SJCRH30 (cell line): ENCODE results near the gene MNAT1. TPM values are rescaled to one million over a fixed set of nuclear protein-coding genes. Genes with fewer than 3 reads are reported as not detected.

Source experiments
- DNase-seq, 2 experiments: peaks; one replicate each; pipeline ENCODE4 v3.0.0-alpha.2; 2015 to 2020
- H3K27ac ChIP-seq: fragments of 250-450 bp; sonication (Bioruptor Pico); 2 replicates; pipeline ENCODE4 v1.5.1; 2020; ENCODE audit warnings: mild to moderate bottlenecking, moderate library complexity
- H3K27me3 ChIP-seq: fragments of 250-450 bp; sonication (Bioruptor Pico); 2 replicates; pipeline ENCODE4 v1.5.1; 2020; ENCODE audit warnings: mild to moderate bottlenecking, moderate library complexity
- H3K36me3 ChIP-seq: fragments of 250-450 bp; sonication (Bioruptor Pico); 2 replicates; pipeline ENCODE4 v1.5.1; 2020; ENCODE audit warnings: mild to moderate bottlenecking, moderate library complexity
- H3K4me1 ChIP-seq: fragments of 250-450 bp; sonication (Bioruptor Pico); 2 replicates; pipeline ENCODE4 v1.5.1; 2020; ENCODE audit warnings: mild to moderate bottlenecking, moderate library complexity
- H3K4me3 ChIP-seq: fragments of 250-450 bp; sonication (Bioruptor Pico); 2 replicates; pipeline ENCODE4 v1.5.1; 2020; ENCODE audit warnings: mild to moderate bottlenecking, moderate library complexity
- H3K9me3 ChIP-seq: fragments of 250-450 bp; sonication (Bioruptor Pico); replicated peaks from 2 replicates; pipeline ENCODE4 v1.5.1; 2020; ENCODE audit warnings: mild to moderate bottlenecking, moderate library complexity
- total RNA-seq: library from RNA; depleted of rRNA; stranded (reverse); fragments of >200 nt; shearing (Covaris generic); gene quantifications from 2 replicates; pipeline ENCODE4 v1.2.3, GENCODE V29; 2014; rRNA removed

The MNAT1 gene
- 103 and 129 TPM in 2 replicates for total RNA-seq

- peaks cover 2% of the 10 kb centered on the region; the same call in 1 of the 2 replicates for H3K4me1 ChIP-seq
- no peaks in the 10 kb centered on the region; the same call in 1 of the 2 replicates for H3K9me3 ChIP-seq
- no peaks in the 10 kb centered on the region for H3K36me3 ChIP-seq
- H3K27ac ChIP-seq, result peak within 1 kb of the TSS; percentile 74
- peak within 1 kb of the TSS; percentile 93 for H3K4me3 ChIP-seq
- no peaks in the 10 kb centered on the region for H3K27me3 ChIP-seq
- DNase-seq, result peak; percentile 85 to 89
Measured at GRCh38 chr14:60734465-60735242, at the start of gene MNAT1. TSS of gene MNAT1 (plus strand) at chr14:60734761. CDS start at chr14:60734863, 102 bp downstream.

DNA sequence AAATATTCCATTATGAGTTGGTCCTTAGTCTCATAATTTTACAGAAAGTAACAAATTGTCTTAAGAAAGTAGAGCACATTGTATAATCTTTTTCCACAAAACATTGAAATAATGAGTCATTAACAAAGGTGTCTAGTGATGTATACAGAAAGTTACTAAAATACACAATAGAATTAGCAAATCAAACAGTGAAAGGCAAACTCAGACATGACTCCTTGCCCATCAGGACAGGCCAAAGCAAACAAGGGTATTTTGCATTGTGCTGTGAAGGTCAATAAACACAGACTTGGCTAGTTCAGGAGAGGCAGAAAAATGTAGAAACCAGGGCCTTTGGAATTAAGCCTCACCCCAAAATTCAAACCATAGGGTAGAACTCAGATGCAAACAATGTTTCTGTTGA is 47.7 kb upstream of the MNAT1 start:
- Histone ChIP-seq H3K27ac (no peak overlapping the region), H3K36me3 (no peaks in the 10 kb centered on the region), H3K4me1 (no peaks in the 10 kb centered on the region), H3K4me3 (no peak overlapping the region), H3K9me3 (no peaks in the 10 kb centered on the region), H3K27me3 (no peaks in the 10 kb centered on the region)
- no peak for DNase-seq

- Histone ChIP-seq H3K4me1 (no peaks in the 10 kb centered on the region), H3K9me3 (no peaks in the 10 kb centered on the region; the same call in 1 of the 2 replicates), H3K27me3 (no peaks in the 10 kb centered on the region), H3K36me3 (no peaks in the 10 kb centered on the region), H3K4me3 (no peak overlapping the region), H3K27ac (no peak overlapping the region)
- no peak for DNase-seq
Measured at GRCh38 chr14:60691383-60692113, 43.0 kb upstream of the MNAT1 start.

- H3K27ac ChIP-seq, result no peak overlapping the region
- no peak overlapping the region for H3K4me3 ChIP-seq
- H3K9me3 ChIP-seq, result peaks cover 4% of the 10 kb centered on the region; the same call in 1 of the 2 replicates
- H3K4me1 ChIP-seq, result no peaks in the 10 kb centered on the region
- H3K36me3 ChIP-seq, result no peaks in the 10 kb centered on the region
- no peak for DNase-seq
- H3K27me3 ChIP-seq, result no peaks in the 10 kb centered on the region
Measured at GRCh38 chr14:60695327-60695726, 39.2 kb upstream of the MNAT1 start.

DNA sequence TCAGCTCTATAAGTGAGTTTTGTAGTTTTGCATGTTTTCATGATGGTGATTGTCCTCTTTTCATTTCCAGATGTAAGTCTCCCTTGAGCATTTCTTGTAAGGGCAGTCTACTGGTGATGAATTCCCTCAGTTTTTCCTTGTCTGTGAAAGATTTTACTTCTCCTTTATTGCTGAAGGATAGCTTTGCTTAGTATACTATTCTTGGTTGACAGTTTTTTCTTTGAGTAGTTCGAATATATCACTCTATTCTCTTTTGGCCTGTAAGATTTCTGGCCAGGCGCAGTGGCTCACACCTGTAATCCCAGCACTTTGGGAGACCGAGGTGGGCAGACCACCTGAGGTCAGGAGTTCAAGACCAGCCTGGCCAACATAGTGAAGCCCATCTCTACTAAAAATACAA is 34.0 kb upstream of the MNAT1 start:
- H3K4me3 ChIP-seq, result no peak overlapping the region
- no peak for DNase-seq
- H3K9me3 ChIP-seq, result 0 out of 2 replicates have a peak, but pooled peaks cover 4% of the 10 kb centered on the region
- H3K36me3 ChIP-seq, result no peaks in the 10 kb centered on the region
- no peak overlapping the region for H3K27ac ChIP-seq
- no peaks in the 10 kb centered on the region for H3K4me1 ChIP-seq
- no peaks in the 10 kb centered on the region for H3K27me3 ChIP-seq

- H3K4me3 ChIP-seq, result no peak overlapping the region
- no peaks in the 10 kb centered on the region for H3K27me3 ChIP-seq
- DNase-seq, result no peak
- no peak overlapping the region for H3K27ac ChIP-seq
- no peaks in the 10 kb centered on the region for H3K9me3 ChIP-seq
- no peaks in the 10 kb centered on the region for H3K4me1 ChIP-seq
- peaks cover 1% of the 10 kb centered on the region; the same call in 1 of the 2 replicates for H3K36me3 ChIP-seq
Measured at GRCh38 chr14:60705100-60705499, 29.5 kb upstream of the MNAT1 start.

GRCh38 chr14:60707858-60708257 is 26.7 kb upstream of the MNAT1 start:
- no peak for DNase-seq
- H3K27ac ChIP-seq, result no peak overlapping the region
- H3K4me3 ChIP-seq, result no peak overlapping the region
- H3K27me3 ChIP-seq, result no peaks in the 10 kb centered on the region
- peaks cover 24% of the 10 kb centered on the region for H3K36me3 ChIP-seq
- no peaks in the 10 kb centered on the region for H3K4me1 ChIP-seq
- no peaks in the 10 kb centered on the region for H3K9me3 ChIP-seq

DNA sequence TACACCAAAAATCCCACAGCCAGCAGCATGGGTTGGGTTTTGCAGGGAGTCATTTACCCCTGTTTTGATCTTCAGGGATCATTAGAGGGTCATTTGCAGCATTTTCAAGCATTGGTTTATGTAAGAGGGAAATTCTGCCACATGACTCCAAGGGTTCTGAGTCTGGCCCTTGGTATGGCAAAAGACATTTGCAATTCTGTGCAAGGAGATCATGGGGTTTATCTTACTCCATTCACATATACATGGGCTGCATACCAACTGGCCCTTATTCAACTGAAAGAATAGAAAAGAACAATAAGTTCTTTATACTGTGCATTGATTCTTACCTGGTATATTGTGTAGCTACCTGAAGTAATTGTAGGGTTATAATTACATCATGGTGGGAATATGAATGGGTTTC is 24.1 kb upstream of the MNAT1 start:
- Histone ChIP-seq H3K4me3 (no peak overlapping the region), H3K27ac (no peak overlapping the region), H3K27me3 (no peaks in the 10 kb centered on the region), H3K36me3 (peaks cover 44% of the 10 kb centered on the region), H3K9me3 (no peaks in the 10 kb centered on the region), H3K4me1 (peaks cover 4% of the 10 kb centered on the region; the same call in 1 of the 2 replicates)
- DNase-seq, result no peak

DNA sequence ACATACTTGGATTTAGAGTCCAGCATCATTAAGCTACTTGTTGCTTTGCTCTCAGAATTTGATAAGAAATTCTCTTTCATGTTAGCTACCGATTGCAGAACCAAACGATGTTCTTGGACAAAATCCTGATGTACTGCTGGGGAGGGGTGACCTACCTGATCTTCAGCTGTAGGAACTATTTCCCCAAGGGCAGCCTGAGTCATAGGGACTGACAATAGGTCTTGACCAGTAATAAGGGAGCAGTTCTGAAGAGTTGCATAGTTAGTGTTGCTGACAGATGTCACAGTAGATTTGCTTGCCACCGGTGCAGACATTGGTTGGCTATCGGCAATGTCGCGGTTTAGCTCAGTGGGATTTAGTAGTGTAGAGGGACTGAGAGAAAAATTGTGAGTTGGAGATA is 21.0 kb upstream of the MNAT1 start:
- Histone ChIP-seq H3K9me3 (no peaks in the 10 kb centered on the region), H3K36me3 (peaks cover 73% of the 10 kb centered on the region)

DNA sequence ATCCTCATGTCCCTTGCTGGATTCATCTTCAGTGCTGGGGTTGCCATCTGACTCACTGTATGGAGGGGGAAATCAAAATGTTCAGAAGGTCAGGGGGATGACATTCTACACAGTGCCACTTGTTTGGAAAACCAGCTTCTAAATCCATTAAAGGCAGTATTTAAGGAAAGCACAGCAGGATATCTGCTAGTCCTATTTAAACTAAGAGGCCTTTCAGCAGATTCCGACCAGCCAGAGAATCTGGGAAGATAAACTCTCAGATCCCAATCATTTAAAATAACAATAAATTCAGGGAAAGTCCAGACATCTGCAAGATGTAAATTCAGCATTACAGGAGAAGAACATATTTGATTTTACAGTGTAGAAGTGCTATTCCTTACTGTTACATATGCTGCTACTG is 14.2 kb upstream of the MNAT1 start:
- no peak for DNase-seq
- peaks cover 55% of the 10 kb centered on the region for H3K36me3 ChIP-seq
- peak overlapping the region; percentile 97 for H3K4me3 ChIP-seq
- no peak overlapping the region for H3K27ac ChIP-seq
- no peaks in the 10 kb centered on the region for H3K9me3 ChIP-seq
- H3K4me1 ChIP-seq, result peaks cover 8% of the 10 kb centered on the region
- no peaks in the 10 kb centered on the region for H3K27me3 ChIP-seq

More for the DNA sequence above, 21.0 kb upstream of the MNAT1 start:
- DNase-seq, result no peak
- peaks cover 4% of the 10 kb centered on the region for H3K4me1 ChIP-seq
- no peaks in the 10 kb centered on the region for H3K27me3 ChIP-seq
- no peak overlapping the region for H3K4me3 ChIP-seq
- no peak overlapping the region for H3K27ac ChIP-seq

DNA sequence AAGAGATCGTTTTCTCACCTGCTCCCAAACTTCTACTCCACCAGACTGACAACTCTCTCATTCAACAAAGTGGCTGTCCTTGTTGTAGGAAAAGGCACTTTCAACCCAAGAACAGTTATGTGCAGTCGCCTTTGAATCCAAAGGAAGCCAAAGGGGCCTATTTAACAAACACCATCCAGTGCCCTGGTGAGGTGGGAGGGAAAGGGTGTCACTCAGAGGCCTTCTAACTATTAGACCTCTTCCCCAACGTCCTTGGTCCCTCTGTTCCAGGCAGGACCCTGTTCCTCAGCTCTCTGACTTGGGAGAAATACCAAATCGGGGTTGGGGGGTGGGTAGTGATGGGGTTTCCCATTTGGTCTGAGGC is 13.6 kb upstream of the MNAT1 start:
- peak in 1 of 2 experiments; percentile 54 for DNase-seq
- H3K4me1 ChIP-seq, result peaks cover 8% of the 10 kb centered on the region
- H3K27me3 ChIP-seq, result no peaks in the 10 kb centered on the region
- no peaks in the 10 kb centered on the region for H3K9me3 ChIP-seq
- H3K4me3 ChIP-seq, result peak overlapping the region; percentile 97
- peaks cover 51% of the 10 kb centered on the region for H3K36me3 ChIP-seq
- peak overlapping the region; percentile 80 for H3K27ac ChIP-seq

DNA sequence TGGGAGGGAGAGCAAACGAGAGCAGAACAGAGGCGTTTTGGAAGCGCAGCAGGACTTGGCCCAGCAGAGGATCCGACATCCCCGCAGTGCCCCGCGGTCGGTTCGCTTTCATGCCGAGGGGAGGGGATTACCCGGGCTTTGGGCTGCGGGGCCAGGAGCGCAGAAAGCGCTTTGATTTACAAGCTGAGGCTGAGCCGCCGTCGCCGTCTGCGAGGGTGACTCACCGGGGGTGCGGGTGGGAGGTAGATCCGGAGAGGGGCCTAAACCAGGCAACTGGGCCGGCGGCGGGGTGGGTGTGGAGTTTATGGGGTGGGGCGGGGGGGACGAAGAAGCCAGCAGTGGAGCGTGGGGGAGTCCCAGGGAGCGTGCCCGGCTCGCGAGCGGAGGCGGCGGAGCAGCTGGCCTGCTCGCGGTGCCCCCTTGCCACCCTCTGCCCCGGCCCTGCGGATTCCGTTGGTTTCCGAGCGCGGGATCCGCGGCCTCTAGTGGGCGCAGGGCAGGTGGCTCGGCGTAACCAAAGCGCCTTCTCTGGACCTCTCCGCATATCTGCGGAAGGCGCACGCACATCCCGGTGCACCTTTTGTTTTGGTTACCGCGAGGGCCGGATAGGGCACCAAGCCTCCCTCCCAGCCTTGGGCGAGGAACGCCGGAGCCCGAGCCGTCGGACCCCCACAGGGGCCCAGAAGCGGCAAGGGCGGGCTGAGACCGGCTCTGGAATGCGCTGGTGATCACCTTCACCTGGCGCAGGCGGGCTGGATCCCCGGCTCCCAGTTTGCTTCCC is 13.0 kb upstream of the MNAT1 start:
- Histone ChIP-seq H3K4me1 (peaks cover 8% of the 10 kb centered on the region), H3K9me3 (no peaks in the 10 kb centered on the region), H3K36me3 (peaks cover 45% of the 10 kb centered on the region), H3K27ac (peak overlapping the region; percentile 80), H3K4me3 (peak overlapping the region; percentile 97), H3K27me3 (no peaks in the 10 kb centered on the region)
- peak; percentile 76 to 83 for DNase-seq

- Histone ChIP-seq H3K4me1 (peaks cover 9% of the 10 kb centered on the region), H3K27me3 (no peaks in the 10 kb centered on the region), H3K27ac (peak overlapping the region; percentile 80), H3K9me3 (no peaks in the 10 kb centered on the region), H3K36me3 (peaks cover 40% of the 10 kb centered on the region), H3K4me3 (peak overlapping the region; percentile 97)
- no peak for DNase-seq
Measured at GRCh38 chr14:60722107-60722356, 12.5 kb upstream of the MNAT1 start.

DNA sequence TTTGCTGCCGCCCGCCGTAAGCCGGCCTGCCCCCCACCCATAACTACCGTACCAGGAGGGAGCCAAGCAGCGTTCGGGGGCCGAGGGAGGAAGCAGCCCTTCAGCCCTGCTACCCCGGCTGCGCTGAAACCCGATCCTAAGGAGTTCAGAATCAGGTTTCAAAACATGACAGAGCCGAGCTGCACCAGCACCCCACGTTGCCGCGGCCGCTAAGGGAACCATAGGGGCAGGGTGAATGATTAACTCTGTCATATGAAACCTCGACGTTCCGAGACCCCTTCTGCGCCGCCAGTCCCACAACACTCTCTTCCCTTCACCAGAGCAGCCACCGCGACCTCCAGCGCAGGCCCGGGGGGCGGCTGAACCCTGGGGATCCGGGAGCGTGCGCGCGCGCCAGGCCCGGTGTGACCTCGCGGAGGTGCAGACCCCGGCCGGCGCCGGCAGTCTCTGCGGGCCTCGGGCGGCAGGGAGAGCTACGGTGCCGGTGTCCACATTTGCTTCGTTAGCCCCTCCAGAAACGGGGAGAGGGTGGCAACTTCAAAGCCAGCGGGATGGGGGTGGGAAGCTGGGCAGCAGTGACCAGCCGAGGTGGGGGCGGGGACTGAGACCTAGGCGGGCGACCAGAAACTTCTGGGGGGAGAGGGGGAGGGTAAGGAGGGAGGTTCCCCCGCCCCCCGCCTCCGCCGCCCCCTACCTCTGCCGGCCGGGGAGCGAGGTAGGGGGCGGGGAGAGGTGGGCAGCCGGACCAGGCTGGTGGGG is 12.0 kb upstream of the MNAT1 start:
- H3K27me3 ChIP-seq, result no peaks in the 10 kb centered on the region
- peak; percentile 78 to 84 for DNase-seq
- peaks cover 35% of the 10 kb centered on the region for H3K36me3 ChIP-seq
- peak overlapping the region; percentile 80 for H3K27ac ChIP-seq
- peak overlapping the region; percentile 97 for H3K4me3 ChIP-seq
- no peaks in the 10 kb centered on the region for H3K9me3 ChIP-seq
- peaks cover 11% of the 10 kb centered on the region for H3K4me1 ChIP-seq
